SK-N-SH (cell line): ENCODE results near the gene DUSP15. TPM values are rescaled to one million over a fixed set of nuclear protein-coding genes. Genes with fewer than 3 reads are reported as not detected.
A peak's percentile ranks its signal among the peaks of the same experiment; 100 is the strongest.

Experiments
- CTCF ChIA-PET: fragments of 300-600, 350-600 bp; formaldehyde crosslinking; extraction: SDS; loops from one replicate; lab custom pipeline; 2021; lab: Yijun Ruan, JAX
- POLR2A ChIA-PET: fragments of 350-600 bp; sonication (Branson Sonifier 250); formaldehyde crosslinking; extraction: SDS; loops from one replicate; lab custom pipeline; 2020; ENCODE audit warnings: antibody characterized with exemption, inconsistent platforms; lab: Yijun Ruan, JAX
- DNase-seq: peaks from one replicate; pipeline ENCODE4 v3.0.0; 2012
- H2AFZ ChIP-seq: fragments of 200-600 bp; sonication (generic); 2 replicates; pipeline ENCODE4 v1.8.1; 2016; ENCODE audit warnings: antibody characterized with exemption, mild to moderate bottlenecking, low read depth
- H3F3A ChIP-seq: fragments of 200-600 bp; sonication (generic); replicated peaks from 2 replicates; pipeline ENCODE3; 2016; ENCODE audit warnings: antibody characterized with exemption, mild to moderate bottlenecking; ENCODE audit not compliant: insufficient read depth
- H3K27ac ChIP-seq, 2 experiments: fragments of 200-500 bp in 1 of 2; fragments of 200-600 bp in 1 of 2; sonication (Bioruptor generic) in 1 of 2; sonication (generic), shearing (Covaris generic) in 1 of 2; 2 replicates each; pipeline versions ENCODE4 v1.5.1 to v1.6.1; 2014 to 2016; ENCODE audit warnings: low read depth in 2 of 2, inconsistent platforms in 1 of 2, low read length in 1 of 2, mild to moderate bottlenecking in 1 of 2, mixed read lengths in 1 of 2
- H3K27me3 ChIP-seq: fragments of 200-600 bp; sonication (generic), shearing (Covaris generic); 2 replicates; pipeline ENCODE4 v1.6.1; 2016; ENCODE audit warnings: mixed run types; ENCODE audit not compliant: insufficient read depth
- H3K36me3 ChIP-seq, 2 experiments: fragments of 200-500 bp in 1 of 2; fragments of 200-600 bp in 1 of 2; sonication (Bioruptor generic) in 1 of 2; sonication (generic) in 1 of 2; replicated peaks in 1 of 2; 2 replicates each; pipeline versions ENCODE3 to v1.5.1; 2014 to 2016; ENCODE audit warnings: low read length in 1 of 2, mild to moderate bottlenecking in 1 of 2; ENCODE audit not compliant: insufficient read depth in 2 of 2, control insufficient read depth in 1 of 2
- H3K4me1 ChIP-seq, 2 experiments: fragments of 200-500 bp in 1 of 2; fragments of 200-600 bp in 1 of 2; sonication (Bioruptor generic) in 1 of 2; sonication (generic), shearing (Covaris generic) in 1 of 2; 2 replicates each; pipeline versions ENCODE4 v1.5.1 to v1.6.1; 2014 to 2016; ENCODE audit warnings: low read depth in 1 of 2, low read length in 1 of 2, mixed run types in 1 of 2; ENCODE audit not compliant: insufficient read depth in 2 of 2, control insufficient read depth in 1 of 2
- H3K4me2 ChIP-seq: fragments of 200-600 bp; sonication (generic), shearing (Covaris generic); 2 replicates; pipeline ENCODE4 v1.6.1; 2017; ENCODE audit warnings: mixed run types
- H3K4me3 ChIP-seq, 2 experiments: fragments of 200-500 bp in 1 of 2; fragments of 200-600 bp in 1 of 2; sonication (Bioruptor generic) in 1 of 2; sonication (generic), shearing (Covaris generic) in 1 of 2; 2 replicates each; pipeline versions ENCODE4 v1.5.1 to v1.8.1; 2014 to 2016; ENCODE audit warnings: low read depth in 2 of 2, inconsistent platforms in 1 of 2, low read length in 1 of 2, mild to moderate bottlenecking in 1 of 2, mixed read lengths in 1 of 2, moderate library complexity in 1 of 2
- H3K79me2 ChIP-seq: fragments of 200-600 bp; sonication (generic); 2 replicates; pipeline ENCODE4 v1.8.1; 2017; ENCODE audit warnings: mild to moderate bottlenecking; ENCODE audit not compliant: insufficient read depth
- H3K9ac ChIP-seq: fragments of 200-600 bp; sonication (generic); 2 replicates; pipeline ENCODE4 v1.6.1; 2017; ENCODE audit warnings: mixed run types
- H3K9me2 ChIP-seq: fragments of 200-600 bp; sonication (generic); 2 replicates; pipeline ENCODE4 v1.6.1; 2017; ENCODE audit warnings: mixed run types
- H3K9me3 ChIP-seq: fragments of 200-600 bp; sonication (generic); 2 replicates; pipeline ENCODE4 v1.6.1; 2017; ENCODE audit warnings: mixed run types, mild to moderate bottlenecking, moderate library complexity
- H4K20me1 ChIP-seq: fragments of 200-600 bp; sonication (generic); 2 replicates; pipeline ENCODE4 v1.6.1; 2017; ENCODE audit warnings: mild to moderate bottlenecking, mixed run types; ENCODE audit not compliant: insufficient read depth
- CHD2 ChIP-seq: fragments of 150-350 bp; IDR thresholded peaks from 2 replicates; pipeline ENCODE4 v1.6.1; 2018; ENCODE audit warnings: low read length; ENCODE audit not compliant: partially characterized antibody
- CTCF ChIP-seq: fragments of 200-600 bp; sonication (generic); IDR thresholded peaks from 2 replicates; pipeline ENCODE4 v1.6.1; 2017; ENCODE audit warnings: antibody characterized with exemption, mild to moderate bottlenecking, moderate library complexity
- ELF1 ChIP-seq: IDR thresholded peaks from 2 replicates; pipeline ENCODE4 v1.4.0; 2012
- EP300 ChIP-seq, 2 experiments: IDR thresholded peaks; 2 replicates each; pipeline versions ENCODE4 v1.4.0 to v1.6.1; 2012; ENCODE audit warnings: borderline replicate concordance in 1 of 2, low read depth in 1 of 2, low read length in 1 of 2
- FOSL2 ChIP-seq: IDR thresholded peaks from 2 replicates; pipeline ENCODE4 v1.4.0; 2012; ENCODE audit warnings: low read depth, mild to moderate bottlenecking, moderate library complexity, borderline replicate concordance
- FOXJ3 ChIP-seq: sonication (generic); formaldehyde crosslinking; IDR thresholded peaks from 2 replicates; pipeline ENCODE4 v1.5.1; 2020; ENCODE audit warnings: mild to moderate bottlenecking, missing genetic modification reagents
- GABPA ChIP-seq: IDR thresholded peaks from 2 replicates; pipeline ENCODE4 v1.4.0; 2012; ENCODE audit warnings: low read depth, mild to moderate bottlenecking
- GATA2 ChIP-seq: sonication (generic); formaldehyde crosslinking; IDR thresholded peaks from 2 replicates; pipeline ENCODE4 v1.5.0; 2020; ENCODE audit warnings: mild to moderate bottlenecking, missing genetic modification reagents
- MXI1 ChIP-seq: IDR thresholded peaks from 2 replicates; pipeline ENCODE4 v1.6.1; 2012; ENCODE audit warnings: mild to moderate bottlenecking, low read depth, low read length, improper control_type of control experiment
- NRF1 ChIP-seq: IDR thresholded peaks from 2 replicates; pipeline ENCODE4 v1.6.1; 2012; ENCODE audit warnings: low read depth, mild to moderate bottlenecking, low read length
- PBX3 ChIP-seq: IDR thresholded peaks from 2 replicates; pipeline ENCODE4; 2012
- POLR2AphosphoS5 ChIP-seq: IDR thresholded peaks from 2 replicates; pipeline ENCODE4 v1.6.1; 2012; ENCODE audit warnings: low read depth, low read length
- RAD21 ChIP-seq: IDR thresholded peaks from 2 replicates; pipeline ENCODE4 v1.6.1; 2012; ENCODE audit warnings: mild to moderate bottlenecking, low read length
- SIN3A ChIP-seq: IDR thresholded peaks from 2 replicates; pipeline ENCODE4 v1.6.1; 2012; ENCODE audit warnings: low read depth, mild to moderate bottlenecking, low read length, moderate library complexity, borderline replicate concordance
- TEAD4 ChIP-seq: IDR thresholded peaks from 2 replicates; pipeline ENCODE4 v1.4.0; 2012; ENCODE audit warnings: mild to moderate bottlenecking, borderline replicate concordance; ENCODE audit not compliant: insufficient read depth
- WGBS: methylation state at CpG from one replicate; pipeline ENCODE4 v1.1.6; 2017; ENCODE audit warnings: low lambda C conversion rate; 5-methylcytosine and 5-hydroxymethylcytosine counted together
- polyA plus RNA-seq, 3 experiments: library from polyadenylated mRNA; depleted of rRNA; stranded (reverse); fragments of >200 nt; gene quantifications; 2 replicates each; pipeline ENCODE4 v1.2.3, GENCODE V29; 2012
- TF ChIP-seq, protein P1 (sequence below): IDR thresholded peaks from 2 replicates; pipeline ENCODE4 v1.6.1; 2012; ENCODE audit warnings: mild to moderate bottlenecking, low read depth, low read length, moderate library complexity
- TF ChIP-seq, protein P2 (sequence below): IDR thresholded peaks from 2 replicates; pipeline ENCODE4 v1.4.0; 2012; ENCODE audit warnings: low read depth, borderline replicate concordance

DUSP15 gene
- polyA plus RNA-seq, 1 of the 3 experiments (the other 2 are of a cell fraction), result 5.4 TPM

GRCh38 chr20:31842471-31843157 lies 27.7 kb downstream of the DUSP15 start:
- no peak for TF ChIP-seq POLR2AphosphoS5
- no peak for TF ChIP-seq NRF1
- no peak for TF ChIP-seq MXI1
- TF ChIP-seq FOXJ3 (CRISPR knock-in tag), result no peak
- TF ChIP-seq EP300 (IDR thresholded peaks at IDR 0.05; ENCODE audit: borderline replicate concordance in 1 of 2, low read depth in 1 of 2, low read length in 1 of 2), result no peak
- no peak for TF ChIP-seq GATA2 (CRISPR knock-in tag)
- TF ChIP-seq GABPA, result no peak
- TF ChIP-seq, all 33 proteins: peak for 0
- Histone ChIP-seq H2AFZ (no peak overlapping the region; the same call in 1 of the 2 replicates), H3K79me2 (no peaks in the 10 kb centered on the region), H3K9me2 (no peaks in the 10 kb centered on the region), H3K9me3 (no peaks in the 10 kb centered on the region), H3F3A (peaks cover 24% of the 10 kb centered on the region), H3K4me2 (peak overlapping the region; percentile 69; the same call in 1 of the 2 replicates), H3K9ac (peak overlapping the region; percentile 31; the same call in 1 of the 2 replicates), H3K36me3 (no peaks in the 10 kb centered on the region), H3K4me3 (no peak overlapping the region; a peak in 1 of 4 replicates), H3K27me3 (no peaks in the 10 kb centered on the region), H4K20me1 (no peaks in the 10 kb centered on the region), H3K4me1 (peaks cover 37 to 42% of the 10 kb centered on the region in 2 experiments), H3K27ac (peak overlapping the region; percentile 71 to 76)
- POLR2A ChIA-PET, result interaction anchor here (0.6 kb wide), 1 partner anchor 8 kb away, joined by 3 read pairs; no protein-coding TSS in a partner anchor
- WGBS, result 51% methylated on average over 8 of the region's 12 CpGs
- DNase-seq, result peak; percentile 58
- CTCF ChIA-PET, result interaction anchor here (0.9 to 15.5 kb wide), 5 partner anchors 9 to 209 kb away, joined by 3 to 174 read pairs (median 12); no protein-coding TSS in a partner anchor

- no peaks in the 10 kb centered on the region for H3K36me3 ChIP-seq
- POLR2A ChIA-PET, result no interaction called here
- no peaks in the 10 kb centered on the region for H3K9me2 ChIP-seq
- no peak overlapping the region for H3K4me3 ChIP-seq
- CTCF ChIA-PET, result interaction anchor here (1.1 to 15.5 kb wide), 4 partner anchors 8 to 183 kb away, joined by 3 to 174 read pairs (median 16); no protein-coding TSS in a partner anchor
- H3K79me2 ChIP-seq, result no peaks in the 10 kb centered on the region
- no peaks in the 10 kb centered on the region for H3K9me3 ChIP-seq
- peaks cover 31% of the 10 kb centered on the region for H3F3A ChIP-seq
- WGBS, result 45% methylated on average over 5 of the region's 8 CpGs
- peak overlapping the region; percentile 69; the same call in 1 of the 2 replicates for H3K4me2 ChIP-seq
- H3K27me3 ChIP-seq, result no peaks in the 10 kb centered on the region
- no peaks in the 10 kb centered on the region for H4K20me1 ChIP-seq
- peaks cover 44 to 49% of the 10 kb centered on the region in 2 experiments for H3K4me1 ChIP-seq
- peak overlapping the region; percentile 71 to 76; a peak in 3 of 4 replicates for H3K27ac ChIP-seq
- H2AFZ ChIP-seq, result no peak overlapping the region
- no peak for DNase-seq
- peak overlapping the region; percentile 31; the same call in 1 of the 2 replicates for H3K9ac ChIP-seq
- TF ChIP-seq RAD21, result no peak
- TF ChIP-seq PBX3, result no peak
- no peak for TF ChIP-seq ELF1
- TF ChIP-seq CTCF, result no peak
- TF ChIP-seq EP300 (IDR thresholded peaks at IDR 0.05; ENCODE audit: borderline replicate concordance in 1 of 2, low read depth in 1 of 2, low read length in 1 of 2), result peak in 1 of 2 experiments; percentile 50; a peak in 1 of 4 replicates
- TF ChIP-seq, protein P1, sequence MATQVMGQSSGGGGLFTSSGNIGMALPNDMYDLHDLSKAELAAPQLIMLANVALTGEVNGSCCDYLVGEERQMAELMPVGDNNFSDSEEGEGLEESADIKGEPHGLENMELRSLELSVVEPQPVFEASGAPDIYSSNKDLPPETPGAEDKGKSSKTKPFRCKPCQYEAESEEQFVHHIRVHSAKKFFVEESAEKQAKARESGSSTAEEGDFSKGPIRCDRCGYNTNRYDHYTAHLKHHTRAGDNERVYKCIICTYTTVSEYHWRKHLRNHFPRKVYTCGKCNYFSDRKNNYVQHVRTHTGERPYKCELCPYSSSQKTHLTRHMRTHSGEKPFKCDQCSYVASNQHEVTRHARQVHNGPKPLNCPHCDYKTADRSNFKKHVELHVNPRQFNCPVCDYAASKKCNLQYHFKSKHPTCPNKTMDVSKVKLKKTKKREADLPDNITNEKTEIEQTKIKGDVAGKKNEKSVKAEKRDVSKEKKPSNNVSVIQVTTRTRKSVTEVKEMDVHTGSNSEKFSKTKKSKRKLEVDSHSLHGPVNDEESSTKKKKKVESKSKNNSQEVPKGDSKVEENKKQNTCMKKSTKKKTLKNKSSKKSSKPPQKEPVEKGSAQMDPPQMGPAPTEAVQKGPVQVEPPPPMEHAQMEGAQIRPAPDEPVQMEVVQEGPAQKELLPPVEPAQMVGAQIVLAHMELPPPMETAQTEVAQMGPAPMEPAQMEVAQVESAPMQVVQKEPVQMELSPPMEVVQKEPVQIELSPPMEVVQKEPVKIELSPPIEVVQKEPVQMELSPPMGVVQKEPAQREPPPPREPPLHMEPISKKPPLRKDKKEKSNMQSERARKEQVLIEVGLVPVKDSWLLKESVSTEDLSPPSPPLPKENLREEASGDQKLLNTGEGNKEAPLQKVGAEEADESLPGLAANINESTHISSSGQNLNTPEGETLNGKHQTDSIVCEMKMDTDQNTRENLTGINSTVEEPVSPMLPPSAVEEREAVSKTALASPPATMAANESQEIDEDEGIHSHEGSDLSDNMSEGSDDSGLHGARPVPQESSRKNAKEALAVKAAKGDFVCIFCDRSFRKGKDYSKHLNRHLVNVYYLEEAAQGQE, result no peak
- TF ChIP-seq CHD2, result no peak
- no peak for TF ChIP-seq SIN3A
- no peak for TF ChIP-seq FOXJ3 (CRISPR knock-in tag)
- no peak for TF ChIP-seq TEAD4
- TF ChIP-seq, protein P2, sequence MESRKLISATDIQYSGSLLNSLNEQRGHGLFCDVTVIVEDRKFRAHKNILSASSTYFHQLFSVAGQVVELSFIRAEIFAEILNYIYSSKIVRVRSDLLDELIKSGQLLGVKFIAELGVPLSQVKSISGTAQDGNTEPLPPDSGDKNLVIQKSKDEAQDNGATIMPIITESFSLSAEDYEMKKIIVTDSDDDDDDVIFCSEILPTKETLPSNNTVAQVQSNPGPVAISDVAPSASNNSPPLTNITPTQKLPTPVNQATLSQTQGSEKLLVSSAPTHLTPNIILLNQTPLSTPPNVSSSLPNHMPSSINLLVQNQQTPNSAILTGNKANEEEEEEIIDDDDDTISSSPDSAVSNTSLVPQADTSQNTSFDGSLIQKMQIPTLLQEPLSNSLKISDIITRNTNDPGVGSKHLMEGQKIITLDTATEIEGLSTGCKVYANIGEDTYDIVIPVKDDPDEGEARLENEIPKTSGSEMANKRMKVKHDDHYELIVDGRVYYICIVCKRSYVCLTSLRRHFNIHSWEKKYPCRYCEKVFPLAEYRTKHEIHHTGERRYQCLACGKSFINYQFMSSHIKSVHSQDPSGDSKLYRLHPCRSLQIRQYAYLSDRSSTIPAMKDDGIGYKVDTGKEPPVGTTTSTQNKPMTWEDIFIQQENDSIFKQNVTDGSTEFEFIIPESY, result no peak
- TF ChIP-seq GATA2 (CRISPR knock-in tag), result no peak
- TF ChIP-seq FOSL2, result peak; percentile 62; the same call in 1 of the 2 replicates
Measured at GRCh38 chr20:31841928-31842327, 28.4 kb downstream of the DUSP15 start.
